Neural progenitor cell (in vitro differentiated cells): Measurements from ENCODE around the gene KRTAP11-1. TPM values are rescaled to one million over a fixed set of nuclear protein-coding genes. Genes with fewer than 3 reads are reported as not detected.

Experiments
- DNase-seq: peaks from one replicate; pipeline ENCODE4 v3.0.0-alpha.2; 2016; ENCODE audit warnings: low spot score
- H2AFZ ChIP-seq: fragments of 200-600 bp; sonication (generic); replicated peaks from 2 replicates; pipeline ENCODE4 v1.6.1; 2016; ENCODE audit warnings: antibody characterized with exemption
- H3F3A ChIP-seq: fragments of 200-600 bp; sonication (generic); 2 replicates; pipeline ENCODE4 v1.6.1; 2016; ENCODE audit warnings: antibody characterized with exemption, low read depth
- H3K27ac ChIP-seq: fragments of 200-600 bp; sonication (generic); 2 replicates; pipeline ENCODE4 v1.5.1; 2016; ENCODE audit warnings: mild to moderate bottlenecking
- H3K27me3 ChIP-seq: fragments of 200-600 bp; sonication (generic); 2 replicates; pipeline ENCODE4 v1.6.1; 2016; ENCODE audit warnings: mild to moderate bottlenecking, moderate library complexity
- H3K36me3 ChIP-seq: fragments of 200-600 bp; sonication (generic); 2 replicates; pipeline ENCODE4 v1.5.1; 2016
- H3K4me1 ChIP-seq: fragments of 200-600 bp; sonication (generic); 2 replicates; pipeline ENCODE4 v1.6.1; 2016; ENCODE audit warnings: mixed run types
- H3K4me2 ChIP-seq: fragments of 200-600 bp; sonication (generic); 2 replicates; pipeline ENCODE4 v1.6.1; 2016
- H3K4me3 ChIP-seq: fragments of 200-600 bp; sonication (generic); 2 replicates; pipeline ENCODE4 v1.5.1; 2016
- H3K79me2 ChIP-seq: fragments of 200-600 bp; sonication (generic); 2 replicates; pipeline ENCODE4 v1.6.1; 2016; ENCODE audit warnings: low read depth
- H3K9ac ChIP-seq: fragments of 200-600 bp; sonication (generic); 2 replicates; pipeline ENCODE4 v1.6.1; 2016
- H3K9me3 ChIP-seq: fragments of 200-600 bp; sonication (generic); 2 replicates; pipeline ENCODE4 v1.5.1; 2016; ENCODE audit warnings: low read depth
- H4K20me1 ChIP-seq: fragments of 200-600 bp; sonication (generic); 2 replicates; pipeline ENCODE4 v1.6.1; 2016; ENCODE audit warnings: low read depth
- H3K27ac Mint-ChIP-seq: 3 replicates; pipeline ENCODE4 v1.8.0; 2021; ENCODE audit warnings: mixed read lengths
- H3K27me3 Mint-ChIP-seq: 2 replicates; pipeline ENCODE4 v1.8.0; 2022; ENCODE audit warnings: low read depth, mild to moderate bottlenecking, inconsistent platforms, moderate library complexity, mixed read lengths; ENCODE audit not compliant: insufficient read depth
- H3K36me3 Mint-ChIP-seq: 3 replicates; pipeline ENCODE4 v1.8.0; 2021; ENCODE audit warnings: mixed read lengths
- H3K4me1 Mint-ChIP-seq: 3 replicates; pipeline ENCODE4 v1.8.0; 2021; ENCODE audit warnings: mixed read lengths
- H3K4me3 Mint-ChIP-seq: 3 replicates; pipeline ENCODE4 v1.8.0; 2021; ENCODE audit warnings: mild to moderate bottlenecking, moderate library complexity, mixed read lengths
- H3K9me3 Mint-ChIP-seq: 3 replicates; pipeline ENCODE4 v1.8.0; 2020; ENCODE audit warnings: mixed read lengths
- CTCF ChIP-seq: fragments of 200-600 bp; sonication (generic); IDR thresholded peaks from 2 replicates; pipeline ENCODE4 v1.5.1; 2017; ENCODE audit warnings: antibody characterized with exemption, mild to moderate bottlenecking
- EZH2 ChIP-seq: fragments of 200-600 bp; sonication (generic); IDR thresholded peaks from 2 replicates; pipeline ENCODE4 v1.6.1; 2017; ENCODE audit warnings: antibody characterized with exemption, mild to moderate bottlenecking, moderate library complexity
- EZH2phosphoT487 ChIP-seq: fragments of 200-600 bp; sonication (generic); IDR thresholded peaks from 2 replicates; pipeline ENCODE4 v1.6.1; 2017; ENCODE audit warnings: antibody characterized with exemption
- total RNA-seq: library from RNA; depleted of rRNA; stranded (reverse); fragments of >200 nt; gene quantifications from 2 replicates; pipeline ENCODE4 v1.2.3, GENCODE V29; 2015; ENCODE audit warnings: low replicate concordance

Gene KRTAP11-1
- total RNA-seq, 1 donor from 2014 or later = not detected

DNA sequence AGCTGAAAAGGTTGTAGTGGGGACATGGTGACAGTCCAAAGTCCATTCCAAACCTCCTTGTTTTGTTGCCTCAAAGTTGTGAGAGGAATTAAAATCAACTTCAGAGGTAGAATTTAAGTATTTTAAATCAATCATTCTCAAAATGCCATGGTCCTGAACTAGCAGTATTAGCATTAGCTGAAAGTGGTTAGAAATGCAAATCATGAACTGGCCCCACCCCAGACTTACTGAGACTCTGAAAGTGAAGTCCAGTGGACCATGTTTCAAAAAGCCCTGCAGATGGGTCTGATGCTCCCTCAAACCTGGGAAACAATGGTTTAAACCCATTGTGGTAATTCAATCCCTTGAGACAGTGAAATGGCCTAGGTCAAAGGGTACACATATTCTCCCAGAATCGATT, 36.2 kb upstream of the KRTAP11-1 start:
- no peak for DNase-seq
- H2AFZ ChIP-seq = no peak overlapping the region
- H3K27ac ChIP-seq = no peak overlapping the region
- no peaks in the 10 kb centered on the region for H4K20me1 ChIP-seq
- no peaks in the 10 kb centered on the region for H3K79me2 ChIP-seq
- Mint-ChIP-seq H3K4me1 (no peaks in the 10 kb centered on the region), H3K4me3 (no peak overlapping the region), H3K9me3 (no peaks in the 10 kb centered on the region), H3K36me3 (no peaks in the 10 kb centered on the region), H3K27me3 (peaks cover 4% of the 10 kb centered on the region), H3K27ac (no peak overlapping the region)
- no peaks in the 10 kb centered on the region for H3F3A ChIP-seq
- no peak overlapping the region for H3K4me2 ChIP-seq
- H3K27me3 ChIP-seq = no peaks in the 10 kb centered on the region
- H3K36me3 ChIP-seq = no peaks in the 10 kb centered on the region
- H3K9me3 ChIP-seq = no peaks in the 10 kb centered on the region
- no peak overlapping the region for H3K4me3 ChIP-seq
- no peak overlapping the region for H3K9ac ChIP-seq
- H3K4me1 ChIP-seq = no peaks in the 10 kb centered on the region
- TF ChIP-seq CTCF (no peak), EZH2 (no peak), EZH2phosphoT487 (no peak)

DNA sequence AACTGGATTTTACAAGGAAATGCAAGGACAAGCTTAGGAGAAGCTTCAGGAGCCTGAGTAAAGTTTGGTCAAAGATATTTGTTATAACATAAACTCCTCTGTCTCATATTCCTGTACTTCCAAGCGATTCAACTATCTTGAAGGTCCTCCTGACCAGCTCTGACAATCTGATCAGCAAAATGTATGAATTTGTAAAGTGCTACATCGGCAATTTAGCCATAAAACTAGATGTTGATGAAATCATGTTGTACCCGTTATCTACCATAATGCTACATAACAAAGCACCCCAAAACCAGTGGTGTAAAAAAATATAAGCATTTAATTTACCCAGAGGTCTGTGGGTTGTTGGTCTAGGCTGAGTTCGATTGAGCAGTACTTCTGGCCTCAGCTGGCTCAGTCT, 19.5 kb upstream of the KRTAP11-1 start:
- H3K36me3 Mint-ChIP-seq = no peaks in the 10 kb centered on the region
- no peak for DNase-seq
- no peak overlapping the region for H3K27ac Mint-ChIP-seq
- peaks cover 5% of the 10 kb centered on the region for H3K27me3 Mint-ChIP-seq
- Histone ChIP-seq H2AFZ (no peak overlapping the region), H3K4me3 (no peak overlapping the region), H3K4me1 (peaks cover 4% of the 10 kb centered on the region), H3K79me2 (no peaks in the 10 kb centered on the region), H3K27me3 (no peaks in the 10 kb centered on the region), H3K4me2 (no peak overlapping the region), H3K9ac (no peak overlapping the region), H3K36me3 (no peaks in the 10 kb centered on the region), H3K9me3 (no peaks in the 10 kb centered on the region), H3K27ac (no peak overlapping the region), H3F3A (no peaks in the 10 kb centered on the region), H4K20me1 (no peaks in the 10 kb centered on the region)
- H3K4me1 Mint-ChIP-seq = peaks cover 7% of the 10 kb centered on the region
- no peak overlapping the region for H3K4me3 Mint-ChIP-seq
- no peaks in the 10 kb centered on the region for H3K9me3 Mint-ChIP-seq
- TF ChIP-seq EZH2phosphoT487 (no peak), EZH2 (no peak), CTCF (no peak)

- H3K4me1 Mint-ChIP-seq = no peaks in the 10 kb centered on the region
- no peak for DNase-seq
- Histone ChIP-seq H2AFZ (no peak overlapping the region), H4K20me1 (no peaks in the 10 kb centered on the region), H3K27me3 (no peaks in the 10 kb centered on the region), H3K4me2 (no peak overlapping the region), H3K4me3 (no peak overlapping the region), H3K9ac (no peak overlapping the region), H3F3A (no peaks in the 10 kb centered on the region), H3K27ac (no peak overlapping the region), H3K9me3 (no peaks in the 10 kb centered on the region), H3K36me3 (no peaks in the 10 kb centered on the region), H3K79me2 (no peaks in the 10 kb centered on the region), H3K4me1 (no peaks in the 10 kb centered on the region)
- H3K4me3 Mint-ChIP-seq = no peak overlapping the region
- H3K9me3 Mint-ChIP-seq = no peaks in the 10 kb centered on the region
- H3K27ac Mint-ChIP-seq = no peak overlapping the region
- TF ChIP-seq EZH2 = no peak
- TF ChIP-seq EZH2phosphoT487 = no peak
- no peak for TF ChIP-seq CTCF
- no peaks in the 10 kb centered on the region for H3K27me3 Mint-ChIP-seq
- no peaks in the 10 kb centered on the region for H3K36me3 Mint-ChIP-seq
Observed at GRCh38 chr21:30882866-30883597, 1.7 kb upstream of the KRTAP11-1 start.
